Vagina (tissue), 2 donors: ENCODE data around the gene TRA2B.

ENCODE experiments used
- CTCF ChIP-seq, 3 experiments: fragments of 450-650 bp in 2 of 3; fragments of 200-600 bp in 1 of 3; sonication (generic) in 1 of 3; IDR thresholded peaks; one replicate each; pipeline ENCODE4 v1.5.1; 2017 to 2019; ENCODE audit warnings: antibody characterized with exemption in 3 of 3, mild to moderate bottlenecking in 2 of 3, moderate library complexity in 2 of 3
- POLR2A ChIP-seq, 2 donors: fragments of 450-650 bp; IDR thresholded peaks; one replicate each; pipeline ENCODE4 v1.6.1; 2017; ENCODE audit warnings: antibody characterized with exemption in 2 of 2, mild to moderate bottlenecking in 2 of 2, moderate library complexity in 2 of 2

- TF ChIP-seq CTCF (IDR thresholded peaks at IDR 0.05) (no peak), POLR2A (IDR thresholded peaks at IDR 0.05) (no peak)
Measured at GRCh38 chr3:185977679-185978040, 39.8 kb upstream of the TRA2B start.
